Measurements from ENCODE around the gene ADAMTS6.

The ADAMTS6 gene

GRCh38 chr5:65355301-65355700 lies 126.4 kb downstream of the ADAMTS6 start:
- Histone ChIP-seq H3K79me2 (ENCODE audit: control insufficient read depth, low read length) (no peaks in the 10 kb centered on the region), H3K9me3 (ENCODE audit: control insufficient read depth, insufficient read depth, low read length) (no peaks in the 10 kb centered on the region), H3K4me1 (ENCODE audit: control insufficient read depth, low read length) (no peaks in the 10 kb centered on the region), H3K36me3 (ENCODE audit: control insufficient read depth, low read length) (no peaks in the 10 kb centered on the region), H4K20me1 (ENCODE audit: control insufficient read depth, insufficient read depth, low read depth, low read length) (no peaks in the 10 kb centered on the region), H3K27ac (ENCODE audit: low read depth, low read length) (no peak overlapping the region), H3K9me2 (replicated peaks; ENCODE audit: control insufficient read depth, low read length) (no peaks in the 10 kb centered on the region), H3K27me3 (ENCODE audit: control insufficient read depth, low read length) (peaks cover 9% of the 10 kb centered on the region; the same call in 1 of the 2 replicates), H3K4me3 (ENCODE audit: low read length) (no peak overlapping the region), H3F3A (ENCODE audit: control insufficient read depth, insufficient read depth) (no peaks in the 10 kb centered on the region), H3K4me2 (ENCODE audit: low read length) (no peak overlapping the region)
- TF ChIP-seq EZH2phosphoT487 (IDR thresholded peaks at IDR 0.05; ENCODE audit: borderline replicate concordance, low read length): no peak
- TF ChIP-seq, protein P1, sequence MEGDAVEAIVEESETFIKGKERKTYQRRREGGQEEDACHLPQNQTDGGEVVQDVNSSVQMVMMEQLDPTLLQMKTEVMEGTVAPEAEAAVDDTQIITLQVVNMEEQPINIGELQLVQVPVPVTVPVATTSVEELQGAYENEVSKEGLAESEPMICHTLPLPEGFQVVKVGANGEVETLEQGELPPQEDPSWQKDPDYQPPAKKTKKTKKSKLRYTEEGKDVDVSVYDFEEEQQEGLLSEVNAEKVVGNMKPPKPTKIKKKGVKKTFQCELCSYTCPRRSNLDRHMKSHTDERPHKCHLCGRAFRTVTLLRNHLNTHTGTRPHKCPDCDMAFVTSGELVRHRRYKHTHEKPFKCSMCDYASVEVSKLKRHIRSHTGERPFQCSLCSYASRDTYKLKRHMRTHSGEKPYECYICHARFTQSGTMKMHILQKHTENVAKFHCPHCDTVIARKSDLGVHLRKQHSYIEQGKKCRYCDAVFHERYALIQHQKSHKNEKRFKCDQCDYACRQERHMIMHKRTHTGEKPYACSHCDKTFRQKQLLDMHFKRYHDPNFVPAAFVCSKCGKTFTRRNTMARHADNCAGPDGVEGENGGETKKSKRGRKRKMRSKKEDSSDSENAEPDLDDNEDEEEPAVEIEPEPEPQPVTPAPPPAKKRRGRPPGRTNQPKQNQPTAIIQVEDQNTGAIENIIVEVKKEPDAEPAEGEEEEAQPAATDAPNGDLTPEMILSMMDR (IDR thresholded peaks at IDR 0.05; ENCODE audit: low read depth, low read length, poor library complexity, severe bottlenecking): no peak

DNA sequence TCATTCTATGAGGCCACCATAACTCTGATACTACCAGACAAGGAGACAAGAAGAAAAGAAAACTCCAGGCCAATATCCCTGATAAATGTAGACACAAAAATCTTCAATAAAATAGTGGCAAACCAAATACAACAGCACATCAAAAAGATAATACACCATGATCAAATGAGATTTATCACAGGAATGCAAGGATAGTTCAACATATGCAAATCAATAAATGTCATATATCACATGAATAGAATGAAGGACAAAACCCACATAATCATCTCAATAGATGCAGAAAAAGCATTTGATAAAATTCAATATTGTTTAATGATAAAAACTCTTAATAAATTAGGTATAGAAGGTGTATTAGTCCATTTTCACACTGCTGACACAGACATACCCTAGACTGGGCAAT lies 139.9 kb downstream of the ADAMTS6 start:
- TF ChIP-seq EZH2phosphoT487 (IDR thresholded peaks at IDR 0.05; ENCODE audit: borderline replicate concordance, low read length): no peak
- TF ChIP-seq, protein P1 (IDR thresholded peaks at IDR 0.05; ENCODE audit: low read depth, low read length, poor library complexity, severe bottlenecking): no peak
- Histone ChIP-seq H3K27me3 (ENCODE audit: control insufficient read depth, low read length) (no peaks in the 10 kb centered on the region), H3F3A (ENCODE audit: control insufficient read depth, insufficient read depth) (no peaks in the 10 kb centered on the region), H3K4me3 (ENCODE audit: low read length) (no peak overlapping the region), H3K9me3 (ENCODE audit: control insufficient read depth, insufficient read depth, low read length) (0 out of 2 replicates have a peak, but pooled peaks cover 6% of the 10 kb centered on the region), H3K4me1 (ENCODE audit: control insufficient read depth, low read length) (no peaks in the 10 kb centered on the region), H3K9me2 (replicated peaks; ENCODE audit: control insufficient read depth, low read length) (no peaks in the 10 kb centered on the region), H3K27ac (ENCODE audit: low read depth, low read length) (no peak overlapping the region), H3K36me3 (ENCODE audit: control insufficient read depth, low read length) (no peaks in the 10 kb centered on the region), H3K4me2 (ENCODE audit: low read length) (no peak overlapping the region), H4K20me1 (ENCODE audit: control insufficient read depth, insufficient read depth, low read depth, low read length) (no peaks in the 10 kb centered on the region), H3K79me2 (ENCODE audit: control insufficient read depth, low read length) (no peaks in the 10 kb centered on the region)

- H3K9me3 ChIP-seq (ENCODE audit: control insufficient read depth, insufficient read depth, low read length): 0 out of 2 replicates have a peak, but pooled peaks cover 6% of the 10 kb centered on the region
- H3K27me3 ChIP-seq (ENCODE audit: control insufficient read depth, low read length): no peaks in the 10 kb centered on the region
- H3F3A ChIP-seq (ENCODE audit: control insufficient read depth, insufficient read depth): no peaks in the 10 kb centered on the region
- H4K20me1 ChIP-seq (ENCODE audit: control insufficient read depth, insufficient read depth, low read depth, low read length): no peaks in the 10 kb centered on the region
- no peaks in the 10 kb centered on the region for H3K9me2 ChIP-seq (replicated peaks; ENCODE audit: control insufficient read depth, low read length)
- H3K4me3 ChIP-seq (ENCODE audit: low read length): no peak overlapping the region
- H3K79me2 ChIP-seq (ENCODE audit: control insufficient read depth, low read length): no peaks in the 10 kb centered on the region
- H3K4me1 ChIP-seq (ENCODE audit: control insufficient read depth, low read length): no peaks in the 10 kb centered on the region
- H3K36me3 ChIP-seq (ENCODE audit: control insufficient read depth, low read length): no peaks in the 10 kb centered on the region
- H3K27ac ChIP-seq (ENCODE audit: low read depth, low read length): no peak overlapping the region
- TF ChIP-seq, protein P1 (IDR thresholded peaks at IDR 0.05; ENCODE audit: low read depth, low read length, poor library complexity, severe bottlenecking): no peak
- TF ChIP-seq EZH2phosphoT487 (IDR thresholded peaks at IDR 0.05; ENCODE audit: borderline replicate concordance, low read length): no peak
- H3K4me2 ChIP-seq (ENCODE audit: low read length): no peak overlapping the region
Measured at GRCh38 chr5:65338606-65339151, 143.0 kb downstream of the ADAMTS6 start.
